MV-4-11 (cell line): ENCODE data around the gene DDX56.
"Not testable (repeated sequence)": the region's sequence is repeated elsewhere in the genome, so short reads cannot be mapped to it uniquely, and the experiment has no call there.

ENCODE experiments used
- DNase-seq: peaks from one replicate; lab custom pipeline; 2025; lab: John Stamatoyannopoulos, UW

DDX56 gene

GRCh38 chr7:44597181-44597580 is 23.5 kb upstream of the DDX56 start:
- DNase-seq, result not testable (repeated sequence)

- peak; percentile 1 for DNase-seq
These were observed 22.4 kb upstream of the DDX56 start for GRCh38 chr7:44595934-44596635.

GRCh38 chr7:44590910-44591309 is 17.2 kb upstream of the DDX56 start:
- peak; percentile 2 for DNase-seq

GRCh38 chr7:44587843-44588711 is 14.4 kb upstream of the DDX56 start:
- DNase-seq, result peak; percentile 63

GRCh38 chr7:44583146-44583865 is 9.6 kb upstream of the DDX56 start:
- no peak for DNase-seq

GRCh38 chr7:44581879-44582603 is 8.3 kb upstream of the DDX56 start, which contains the start of gene TMED4:
TSS of gene TMED4 (minus strand) at chr7:44582231. CDS start at chr7:44582206, 25 bp downstream.
- DNase-seq, result peak; percentile 97

- DNase-seq, result no peak
These were observed 7.5 kb upstream of the DDX56 start for GRCh38 chr7:44580945-44581878.

- no peak for DNase-seq
These were observed 2.5 kb upstream of the DDX56 start for GRCh38 chr7:44576228-44576627.

- DNase-seq, result no peak
These were observed 1.3 kb upstream of the DDX56 start for GRCh38 chr7:44575054-44575453.

GRCh38 chr7:44574287-44574872 is 672 bp upstream of the DDX56 start:
- no peak for DNase-seq

- no peak for DNase-seq
These were observed 937 bp downstream of the DDX56 start for GRCh38 chr7:44572771-44573170.

GRCh38 chr7:44569959-44570358 is 3.7 kb downstream of the DDX56 start:
- no peak for DNase-seq

GRCh38 chr7:44568771-44569560 is 4.7 kb downstream of the DDX56 start:
- no peak for DNase-seq

GRCh38 chr7:44567884-44568283 is 5.8 kb downstream of the DDX56 start:
- DNase-seq, result no peak

- no peak for DNase-seq
These were observed 7.0 kb downstream of the DDX56 start for GRCh38 chr7:44566680-44567079.

- DNase-seq, result no peak
These were observed 7.7 kb downstream of the DDX56 start for GRCh38 chr7:44565795-44566559.

- peak; percentile 13 for DNase-seq
These were observed 8.5 kb downstream of the DDX56 start for GRCh38 chr7:44565097-44565794.

- DNase-seq, result no peak
These were observed 9.1 kb downstream of the DDX56 start for GRCh38 chr7:44564606-44565005.
